NCI-H1694 (cell line): Measurements from ENCODE around the gene ZNF346.
"Not testable (repeated sequence)": the region's sequence is repeated elsewhere in the genome, so short reads cannot be mapped to it uniquely, and the experiment has no call there.

Experiments
- DNase-seq: peaks from one replicate; lab custom pipeline; 2025; lab: John Stamatoyannopoulos, UW

Gene ZNF346

GRCh38 chr5:177022386-177023302, at the start of gene ZNF346:
ZNF346 (plus strand) TSS chr5:177022696; CDS start chr5:177022739, 43 bp downstream.
- peak; percentile 79 for DNase-seq

DNA sequence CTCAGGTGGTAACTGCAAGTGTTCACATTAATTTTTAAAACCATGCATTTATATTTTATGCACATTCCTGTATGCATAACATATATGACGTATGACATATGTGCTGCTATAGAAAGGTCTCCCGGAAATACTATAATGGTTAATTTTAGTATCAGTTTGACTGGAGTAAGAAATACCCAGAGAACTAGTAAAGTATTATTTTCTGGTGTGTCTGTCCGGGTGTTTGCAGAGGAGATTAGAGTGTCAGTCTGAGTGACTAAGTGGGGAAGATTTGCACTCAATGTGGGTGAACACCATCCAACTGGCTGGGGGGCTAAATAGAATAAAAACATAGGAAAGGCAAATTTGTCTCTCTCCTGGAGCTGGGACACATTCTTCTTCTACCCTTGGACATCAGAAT, 42.8 kb upstream of the ZNF346 start:
- DNase-seq: no peak

DNA sequence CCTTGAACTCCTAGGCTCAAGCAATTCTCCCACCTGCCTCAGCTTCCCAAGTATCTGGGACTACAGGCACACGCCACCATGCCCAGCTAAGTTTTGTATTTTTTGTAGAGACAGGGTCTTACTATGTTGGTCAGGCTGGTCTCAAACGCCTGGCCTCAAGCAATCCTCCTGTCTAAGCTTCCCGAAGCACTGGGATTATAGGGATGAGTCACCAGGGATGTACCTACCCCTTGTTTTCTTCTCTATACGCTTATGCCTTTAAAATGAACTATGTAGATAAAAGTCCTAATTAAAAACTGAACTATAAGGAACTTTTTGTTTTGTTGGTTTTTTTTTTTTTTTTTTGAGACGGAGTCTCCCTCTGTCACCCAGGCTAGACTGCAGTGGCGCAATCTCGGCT, 41.7 kb upstream of the ZNF346 start:
- DNase-seq: no peak

DNA sequence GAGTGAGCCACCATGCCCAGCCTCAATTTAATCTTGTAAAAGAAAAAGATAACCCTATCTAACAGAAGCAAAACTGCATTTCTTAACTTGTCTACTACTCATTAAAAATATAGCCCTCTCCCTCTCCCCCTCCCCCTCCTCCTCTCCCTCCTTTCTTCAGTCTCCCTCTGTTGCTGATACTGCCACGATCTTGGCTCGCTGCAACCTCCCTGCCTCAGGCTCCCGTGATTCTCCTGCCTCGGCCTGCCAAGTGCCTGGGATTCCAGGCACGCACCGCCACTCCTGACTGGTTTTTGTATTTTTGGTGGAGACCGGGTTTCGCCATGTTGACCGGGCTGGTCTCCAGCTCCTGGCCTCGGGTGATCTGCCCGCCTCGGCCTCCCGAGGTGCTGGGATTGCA, 39.4 kb upstream of the ZNF346 start:
- not testable (repeated sequence) for DNase-seq

GRCh38 chr5:176983593-176983992, 38.9 kb upstream of the ZNF346 start:
- not testable (repeated sequence) for DNase-seq

- not testable (repeated sequence) for DNase-seq
These were observed 38.3 kb upstream of the ZNF346 start for GRCh38 chr5:176984176-176984575.

DNA sequence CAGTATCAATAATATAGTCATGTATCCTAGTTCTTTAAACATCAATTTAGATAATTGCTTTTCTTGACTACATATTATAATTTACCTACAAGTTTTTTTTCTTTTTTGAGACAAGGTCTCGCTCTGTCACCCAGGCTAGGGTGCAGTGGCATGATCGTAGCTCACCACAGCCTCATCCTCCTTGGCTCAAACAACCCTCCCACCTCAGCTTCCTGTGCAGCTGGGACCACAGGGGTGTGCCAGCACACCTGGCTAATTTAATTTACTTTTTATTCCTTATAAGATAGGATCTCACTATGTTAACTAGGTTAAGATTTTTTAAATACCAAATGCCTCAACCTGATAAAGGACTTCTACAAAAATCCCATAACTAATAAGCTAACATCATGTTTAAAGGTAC, 37.0 kb upstream of the ZNF346 start:
- no peak for DNase-seq

DNA sequence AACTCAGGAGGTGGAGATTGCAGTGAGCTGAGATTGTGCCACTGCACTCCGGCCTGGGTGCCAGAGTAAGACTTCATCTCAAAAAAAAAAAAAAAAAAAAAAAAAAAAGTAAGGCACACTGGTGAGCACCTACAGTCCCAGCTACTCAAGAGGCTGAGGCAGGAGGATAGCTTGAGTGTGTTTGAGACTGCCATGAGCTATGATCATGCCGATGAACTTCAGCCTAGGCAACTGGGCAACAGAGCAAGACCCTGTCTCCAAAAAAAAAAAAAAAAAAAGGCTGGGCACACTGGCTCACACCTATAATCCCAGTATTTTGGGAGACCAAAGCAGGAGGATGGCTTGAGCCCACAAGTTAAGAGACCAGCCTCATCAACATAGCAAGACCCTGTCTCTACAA, 36.2 kb upstream of the ZNF346 start:
- no peak for DNase-seq

DNA sequence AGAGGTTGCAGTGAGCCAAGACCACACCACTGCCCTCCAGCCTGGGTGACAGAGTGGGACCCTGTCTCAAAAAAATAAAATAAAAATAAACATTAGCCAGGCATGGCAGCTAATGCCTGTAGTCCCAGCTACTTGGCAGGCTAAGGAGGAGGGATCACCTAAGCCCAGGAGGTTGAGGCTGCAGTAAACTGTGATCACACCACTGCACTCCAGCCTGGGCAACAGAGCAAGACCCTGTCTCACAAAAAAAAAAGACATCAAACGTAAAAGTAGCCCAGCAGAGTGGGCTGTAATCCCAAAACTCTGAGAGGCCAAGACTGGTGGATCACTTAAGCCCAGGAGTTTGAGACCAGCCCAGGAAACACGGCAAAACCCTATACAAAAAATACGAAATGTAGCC, 34.9 kb upstream of the ZNF346 start:
- no peak for DNase-seq

- not testable (repeated sequence) for DNase-seq
These were observed 29.4 kb upstream of the ZNF346 start for GRCh38 chr5:176993081-176993480.

- DNase-seq: no peak
These were observed 27.9 kb upstream of the ZNF346 start for GRCh38 chr5:176994460-176995121.

GRCh38 chr5:176995122-176995490, 27.4 kb upstream of the ZNF346 start:
- no peak for DNase-seq

- DNase-seq: no peak
These were observed 26.4 kb upstream of the ZNF346 start for GRCh38 chr5:176995896-176996767.

GRCh38 chr5:176996780-176997179, 25.7 kb upstream of the ZNF346 start:
- no peak for DNase-seq

- no peak for DNase-seq
These were observed 23.7 kb upstream of the ZNF346 start for GRCh38 chr5:176998828-176999227.

GRCh38 chr5:176999526-176999925, 23.0 kb upstream of the ZNF346 start:
- not testable (repeated sequence) for DNase-seq

GRCh38 chr5:177003649-177004048, 18.8 kb upstream of the ZNF346 start:
- DNase-seq: no peak

- DNase-seq: no peak
These were observed 17.5 kb upstream of the ZNF346 start for GRCh38 chr5:177004961-177005360.

GRCh38 chr5:177005619-177006264, 16.8 kb upstream of the ZNF346 start:
- peak; percentile 36 for DNase-seq

DNA sequence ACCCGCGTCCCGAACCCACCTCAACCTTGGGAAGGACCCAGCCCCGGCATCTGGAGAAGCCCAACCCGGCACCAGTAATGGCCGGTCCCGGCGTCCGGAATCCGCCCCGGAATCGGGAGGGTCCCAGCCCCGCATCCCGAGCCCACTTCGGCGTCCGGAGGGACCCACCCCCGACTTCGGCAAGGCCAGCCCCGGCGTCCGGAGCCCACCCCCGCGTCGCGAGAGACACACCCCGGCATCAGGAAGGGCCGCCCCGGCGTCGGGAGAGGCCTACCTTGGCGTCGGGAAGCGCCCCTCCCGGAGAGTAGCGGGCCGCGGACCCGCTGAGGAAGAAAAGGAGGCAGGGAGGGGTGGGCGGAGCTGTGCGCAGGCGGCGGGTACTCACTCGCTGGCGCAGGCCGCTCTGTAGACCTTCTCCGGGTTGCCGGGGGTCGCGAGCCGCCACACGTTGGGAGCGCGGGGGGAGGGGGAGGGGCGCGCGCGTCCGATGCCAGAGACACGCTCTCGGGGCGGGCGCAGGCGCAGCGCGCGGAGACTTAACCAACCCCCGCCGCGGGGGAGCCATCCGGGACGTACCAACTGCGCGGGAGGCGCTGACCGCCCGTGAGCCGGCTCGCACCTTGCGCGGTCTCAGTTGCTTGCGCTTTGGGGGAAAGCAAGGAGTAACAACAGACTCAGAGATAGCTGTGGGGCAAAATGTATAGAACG, 16.1 kb upstream of the ZNF346 start, which contains the start of gene UIMC1:
UIMC1 (minus strand) TSS at position 515 of the 708 bp plus-strand sequence. CDS start 24,164 bp downstream, outside the sequence.
- DNase-seq: peak; percentile 80

DNA sequence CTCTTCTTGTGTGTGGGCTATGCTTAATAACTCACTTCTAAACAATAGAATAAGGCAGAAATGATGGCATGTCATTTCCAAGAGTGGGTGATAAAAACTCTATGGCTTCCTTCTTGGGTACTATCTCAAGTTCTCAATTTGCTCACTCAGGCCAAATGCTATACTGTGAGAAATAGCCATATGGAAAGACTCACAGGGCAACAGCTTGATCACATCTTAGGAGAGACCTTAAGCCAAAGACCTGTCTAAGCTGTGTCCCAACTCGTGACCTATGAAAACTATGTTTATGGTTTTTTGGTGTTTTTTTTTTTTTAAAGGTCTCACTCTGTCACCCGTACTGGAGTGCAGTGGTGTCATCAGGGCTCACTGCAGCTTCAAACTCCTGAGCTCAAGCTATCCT, 13.8 kb upstream of the ZNF346 start:
- DNase-seq: no peak
